Stimulated activated CD8-positive, alpha-beta memory T cell treated with anti-CD3 and anti-CD28 coated beads, Interleukin-7, amount 100 ng/mL, for 1 hour (primary cell): ENCODE results near the gene GPR62.
A peak's percentile ranks its signal among the peaks of the same experiment; 100 is the strongest.
"Not testable (repeated sequence)": the region's sequence is repeated elsewhere in the genome, so short reads cannot be mapped to it uniquely, and the experiment has no call there.

Experiments
- DNase-seq, 2 donors: peaks; one replicate each; pipeline ENCODE4 v3.0.0-alpha.2; 2020; ENCODE audit warnings: low read depth in 2 of 2

Gene GPR62

GRCh38 chr3:51970606-51971300, 15.6 kb downstream of the GPR62 start:
- no peak for DNase-seq

GRCh38 chr3:51971350-51971749, 16.2 kb downstream of the GPR62 start:
- no peak for DNase-seq

- DNase-seq = no peak
Measured at GRCh38 chr3:51974277-51974962, 19.2 kb downstream of the GPR62 start.

- peak; percentile 38 to 42 for DNase-seq
Measured at GRCh38 chr3:51974963-51975851, 20.0 kb downstream of the GPR62 start, which contains the start of gene ABHD14A. ABHD14A (plus strand) TSS chr3:51975064; CDS start chr3:51975136, 72 bp downstream.

GRCh38 chr3:51975852-51976549, 20.8 kb downstream of the GPR62 start:
- DNase-seq = no peak

- DNase-seq = no peak
Measured at GRCh38 chr3:51977446-51978142, 22.4 kb downstream of the GPR62 start.

GRCh38 chr3:51978143-51978502, 22.9 kb downstream of the GPR62 start:
- DNase-seq = no peak

GRCh38 chr3:51980253-51980652, 25.1 kb downstream of the GPR62 start:
- DNase-seq = no peak

GRCh38 chr3:51982352-51982837, 27.2 kb downstream of the GPR62 start:
- no peak for DNase-seq

- DNase-seq = peak; percentile 27 to 34
Measured at GRCh38 chr3:51982838-51983577, 27.8 kb downstream of the GPR62 start, which contains the start of gene ACY1. ACY1 (plus strand) TSS chr3:51983535; CDS start chr3:51984065, 530 bp downstream.

- DNase-seq = no peak
Measured at GRCh38 chr3:51983578-51984268, 28.5 kb downstream of the GPR62 start.

- no peak for DNase-seq
Measured at GRCh38 chr3:51984269-51984647, 29.1 kb downstream of the GPR62 start.

GRCh38 chr3:51985063-51985462, 29.9 kb downstream of the GPR62 start:
- no peak for DNase-seq

GRCh38 chr3:51986010-51986947, 31.1 kb downstream of the GPR62 start:
- DNase-seq = no peak

- no peak for DNase-seq
Measured at GRCh38 chr3:51987568-51987967, 32.4 kb downstream of the GPR62 start.

- no peak for DNase-seq
Measured at GRCh38 chr3:51988286-51989146, 33.3 kb downstream of the GPR62 start.

- not testable (repeated sequence) for DNase-seq
Measured at GRCh38 chr3:51990501-51990971, 35.4 kb downstream of the GPR62 start.
